HepG2 (cell line): ENCODE results near the gene TTLL4. TPM values are rescaled to one million over a fixed set of nuclear protein-coding genes. Genes with fewer than 3 reads are reported as not detected.

Experiments
- ATF1 ChIP-seq: IDR thresholded peaks from 2 replicates; pipeline ENCODE4 v1.6.1; 2016; ENCODE audit warnings: mild to moderate bottlenecking, control low read depth
- CBX1 ChIP-seq: IDR thresholded peaks from one replicate; pipeline ENCODE4 v1.6.1; 2016; ENCODE audit warnings: antibody characterized with exemption, low read depth
- DZIP1 ChIP-seq: sonication (generic); formaldehyde crosslinking; IDR thresholded peaks from 2 replicates; pipeline ENCODE4 v1.5.0; 2020; ENCODE audit warnings: mild to moderate bottlenecking, missing genetic modification reagents
- GFI1 ChIP-seq: sonication (generic); formaldehyde crosslinking; IDR thresholded peaks from 2 replicates; pipeline ENCODE4 v1.5.0; 2020; ENCODE audit warnings: missing genetic modification reagents, mild to moderate bottlenecking, borderline replicate concordance
- GLMP ChIP-seq: sonication (generic); formaldehyde crosslinking; IDR thresholded peaks from 2 replicates; pipeline ENCODE4 v1.9.0; 2021; ENCODE audit warnings: missing genetic modification reagents, mild to moderate bottlenecking, borderline replicate concordance
- GZF1 ChIP-seq: sonication (generic); formaldehyde crosslinking; IDR thresholded peaks from 2 replicates; pipeline ENCODE4 v1.5.1; 2020; ENCODE audit warnings: mild to moderate bottlenecking, missing genetic modification reagents
- HES4 ChIP-seq: sonication (generic); formaldehyde crosslinking; IDR thresholded peaks from 2 replicates; pipeline ENCODE4 v1.9.0; 2021; ENCODE audit warnings: mild to moderate bottlenecking, missing genetic modification reagents, borderline replicate concordance
- HMGXB3 ChIP-seq: sonication (generic); formaldehyde crosslinking; IDR thresholded peaks from 2 replicates; pipeline ENCODE4 v1.4.0; 2020; ENCODE audit warnings: missing genetic modification reagents, borderline replicate concordance
- KMT2B ChIP-seq: IDR thresholded peaks from 2 replicates; pipeline ENCODE4 v1.6.1; 2016; ENCODE audit warnings: missing genetic modification reagents, missing compliant biosample characterization
- MAFG ChIP-seq: sonication (generic); formaldehyde crosslinking; IDR thresholded peaks from 2 replicates; pipeline ENCODE4 v1.5.1; 2020; ENCODE audit warnings: mild to moderate bottlenecking, missing genetic modification reagents
- PHF5A ChIP-seq: IDR thresholded peaks from one replicate; pipeline ENCODE4 v1.6.1; 2018; ENCODE audit warnings: low read depth, missing genetic modification reagents; ENCODE audit not compliant: unreplicated experiment
- POLR2AphosphoS5 ChIP-seq: IDR thresholded peaks from 2 replicates; pipeline ENCODE4 v1.6.1; 2012; ENCODE audit warnings: low read depth, low read length
- RAD21 ChIP-seq: fragments of 450-650 bp; formaldehyde crosslinking; IDR thresholded peaks from 2 replicates; pipeline ENCODE4 v1.5.0; 2020; ENCODE audit warnings: mild to moderate bottlenecking
- SRSF9 ChIP-seq: fragments of 200-400 bp; formaldehyde crosslinking; IDR thresholded peaks from 2 replicates; pipeline ENCODE4 v1.6.1; 2018; ENCODE audit warnings: borderline replicate concordance, mild to moderate bottlenecking, low read depth, low read length; ENCODE audit not compliant: insufficient read depth, poor library complexity, severe bottlenecking
- ZBTB8A ChIP-seq: sonication (generic); formaldehyde crosslinking; IDR thresholded peaks from 2 replicates; pipeline ENCODE4 v1.4.0; 2020; ENCODE audit warnings: mild to moderate bottlenecking, low read depth, missing genetic modification reagents, borderline replicate concordance
- ZIK1 ChIP-seq: sonication (generic); formaldehyde crosslinking; IDR thresholded peaks from 2 replicates; pipeline ENCODE4 v1.5.0; 2020; ENCODE audit warnings: mild to moderate bottlenecking, low read depth, missing genetic modification reagents, borderline replicate concordance
- ZNF232 ChIP-seq: sonication (generic); formaldehyde crosslinking; IDR thresholded peaks from 2 replicates; pipeline ENCODE4 v1.4.0; 2020; ENCODE audit warnings: missing genetic modification reagents, borderline replicate concordance
- ZNF446 ChIP-seq: sonication (generic); formaldehyde crosslinking; IDR thresholded peaks from 2 replicates; pipeline ENCODE4 v1.5.0; 2020; ENCODE audit warnings: mild to moderate bottlenecking, missing genetic modification reagents
- ZNF552 ChIP-seq: sonication (generic); formaldehyde crosslinking; IDR thresholded peaks from 2 replicates; pipeline ENCODE4 v1.9.0; 2022; ENCODE audit warnings: missing genetic modification reagents, mild to moderate bottlenecking, borderline replicate concordance
- ZNF678 ChIP-seq: sonication (generic); formaldehyde crosslinking; IDR thresholded peaks from 2 replicates; pipeline ENCODE4 v1.4.0; 2020; ENCODE audit warnings: mild to moderate bottlenecking, missing genetic modification reagents
- ZNF720 ChIP-seq: sonication (generic); formaldehyde crosslinking; IDR thresholded peaks from 2 replicates; pipeline ENCODE4 v1.4.0; 2020; ENCODE audit warnings: missing genetic modification reagents
- ZNF790 ChIP-seq: sonication (generic); formaldehyde crosslinking; IDR thresholded peaks from 2 replicates; pipeline ENCODE4 v1.8.0; 2022; ENCODE audit warnings: missing genetic modification reagents, mild to moderate bottlenecking, borderline replicate concordance
- polyA plus RNA-seq, 8 experiments: library from polyadenylated mRNA; depleted of rRNA in 3 of 8; stranded (reverse) in 7 of 8; unstranded in 1 of 8; fragments of >200 nt; fragmentation: Illumina TruSeq in 4 of 8; extraction: Trizol in 4 of 8; gene quantifications; 2 replicates each; pipeline versions ENCODE4 v1.2.1 to v1.2.3, GENCODE V29; 2011 to 2016; ENCODE audit warnings: low read depth in 4 of 8, missing spikeins in 1 of 8, mixed read lengths in 1 of 8; ENCODE audit not compliant: insufficient read depth in 1 of 8
- total RNA-seq, 5 experiments: library from RNA; depleted of rRNA; stranded (reverse); fragments of >200 nt; fragmentation: Illumina TruSeq; extraction: Trizol; gene quantifications; 2 replicates each; pipeline ENCODE4 v1.2.3, GENCODE V29; 2016; ENCODE audit warnings: low read depth in 1 of 5

TTLL4 gene
- total and polyA plus RNA-seq, 2 of the 13 experiments (the other 11 are each of a cell fraction or from before 2014, with no cell fraction given), result 77.5 to 84.6 TPM

- TF ChIP-seq HMGXB3 (CRISPR knock-in tag), result peak; percentile 92; the same call in 1 of the 2 replicates
- no peak for TF ChIP-seq MAFG (CRISPR knock-in tag)
- TF ChIP-seq GFI1, result peak; percentile 94
- peak; percentile 94 for TF ChIP-seq CBX1
- 0 out of 2 replicates have a peak, but pooled peaks have one; percentile 43 for TF ChIP-seq ZNF446
- no peak for TF ChIP-seq GLMP (CRISPR knock-in tag)
- TF ChIP-seq ZNF232 (CRISPR knock-in tag), result peak; percentile 96
- TF ChIP-seq ZBTB8A (CRISPR knock-in tag), result no peak
- no peak for TF ChIP-seq HES4
- peak; percentile 67 for TF ChIP-seq RAD21 (CRISPR knock-in tag)
- TF ChIP-seq POLR2AphosphoS5, result peak; percentile 87
- TF ChIP-seq ZNF678 (CRISPR knock-in tag), result 0 out of 2 replicates have a peak, but pooled peaks have one; percentile 21
- no peak for TF ChIP-seq GZF1
- TF ChIP-seq PHF5A (CRISPR knock-in tag), result peak; percentile 98
- TF ChIP-seq ZNF790, result no peak
- 0 out of 2 replicates have a peak, but pooled peaks have one; percentile 52 for TF ChIP-seq ZNF552 (CRISPR knock-in tag)
- TF ChIP-seq KMT2B (CRISPR knock-in tag), result peak; percentile 54; the same call in 1 of the 2 replicates
- no peak for TF ChIP-seq DZIP1 (CRISPR knock-in tag)
- TF ChIP-seq SRSF9, result no peak
- TF ChIP-seq ZNF720 (CRISPR knock-in tag), result no peak
- no peak for TF ChIP-seq ZIK1 (CRISPR knock-in tag)
- peak; percentile 85 for TF ChIP-seq ATF1
Observed at GRCh38 chr2:218755567-218756404, 45.2 kb downstream of the TTLL4 start (continued).
